D721Med (cell line): ENCODE measurements around the gene SCMH1.

Source experiments
- DNase-seq: peaks from one replicate; pipeline ENCODE4 v3.0.0; 2011; ENCODE audit warnings: low spot score; ENCODE audit not compliant: insufficient read length
- FAIRE-seq: peaks from 2 replicates; lab custom pipeline; 2011; peaks lifted over from hg19 to GRCh38; lab: Jason Lieb, UNC
- TF ChIP-seq, protein P1 (sequence below): IDR thresholded peaks from 2 replicates; pipeline ENCODE4 v1.5.1; 2012; ENCODE audit warnings: mild to moderate bottlenecking, control low read depth; ENCODE audit not compliant: insufficient read depth; ENCODE audit errors: missing control alignments

Gene SCMH1

GRCh38 chr1:41274752-41275545, 32.8 kb upstream of the SCMH1 start:
- DNase-seq (no peak), FAIRE-seq (no peak)
- TF ChIP-seq, protein P1, sequence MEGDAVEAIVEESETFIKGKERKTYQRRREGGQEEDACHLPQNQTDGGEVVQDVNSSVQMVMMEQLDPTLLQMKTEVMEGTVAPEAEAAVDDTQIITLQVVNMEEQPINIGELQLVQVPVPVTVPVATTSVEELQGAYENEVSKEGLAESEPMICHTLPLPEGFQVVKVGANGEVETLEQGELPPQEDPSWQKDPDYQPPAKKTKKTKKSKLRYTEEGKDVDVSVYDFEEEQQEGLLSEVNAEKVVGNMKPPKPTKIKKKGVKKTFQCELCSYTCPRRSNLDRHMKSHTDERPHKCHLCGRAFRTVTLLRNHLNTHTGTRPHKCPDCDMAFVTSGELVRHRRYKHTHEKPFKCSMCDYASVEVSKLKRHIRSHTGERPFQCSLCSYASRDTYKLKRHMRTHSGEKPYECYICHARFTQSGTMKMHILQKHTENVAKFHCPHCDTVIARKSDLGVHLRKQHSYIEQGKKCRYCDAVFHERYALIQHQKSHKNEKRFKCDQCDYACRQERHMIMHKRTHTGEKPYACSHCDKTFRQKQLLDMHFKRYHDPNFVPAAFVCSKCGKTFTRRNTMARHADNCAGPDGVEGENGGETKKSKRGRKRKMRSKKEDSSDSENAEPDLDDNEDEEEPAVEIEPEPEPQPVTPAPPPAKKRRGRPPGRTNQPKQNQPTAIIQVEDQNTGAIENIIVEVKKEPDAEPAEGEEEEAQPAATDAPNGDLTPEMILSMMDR = no peak

DNA sequence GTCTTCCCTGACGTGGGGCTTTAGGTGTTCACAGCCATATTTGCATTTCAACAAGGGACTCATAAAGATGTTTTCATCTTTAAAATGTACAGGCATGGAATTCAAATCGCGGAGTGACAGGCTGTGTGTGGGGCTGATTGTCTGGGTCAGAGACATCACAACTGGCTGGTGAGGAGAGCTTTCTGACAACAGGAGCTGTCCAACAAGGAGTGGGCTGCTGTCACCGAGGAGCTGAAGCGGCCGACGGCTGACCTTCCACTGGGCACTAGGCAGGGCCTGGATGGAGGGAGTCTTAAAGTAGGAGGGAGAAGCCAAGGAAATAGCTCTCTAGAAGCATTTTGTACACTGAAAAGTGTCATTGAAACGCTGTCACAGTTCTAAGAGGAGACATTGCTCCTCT, 30.5 kb upstream of the SCMH1 start:
- FAIRE-seq (no peak), DNase-seq (no peak)
- TF ChIP-seq, protein P1 = no peak

GRCh38 chr1:41268154-41268770, 26.2 kb upstream of the SCMH1 start:
- TF ChIP-seq, protein P1 = peak; percentile 97
- DNase-seq (peak; percentile 77), FAIRE-seq (peak; percentile 25)

GRCh38 chr1:41261926-41262618, 20.0 kb upstream of the SCMH1 start:
- TF ChIP-seq, protein P1 = no peak
- DNase-seq (no peak), FAIRE-seq (no peak)

DNA sequence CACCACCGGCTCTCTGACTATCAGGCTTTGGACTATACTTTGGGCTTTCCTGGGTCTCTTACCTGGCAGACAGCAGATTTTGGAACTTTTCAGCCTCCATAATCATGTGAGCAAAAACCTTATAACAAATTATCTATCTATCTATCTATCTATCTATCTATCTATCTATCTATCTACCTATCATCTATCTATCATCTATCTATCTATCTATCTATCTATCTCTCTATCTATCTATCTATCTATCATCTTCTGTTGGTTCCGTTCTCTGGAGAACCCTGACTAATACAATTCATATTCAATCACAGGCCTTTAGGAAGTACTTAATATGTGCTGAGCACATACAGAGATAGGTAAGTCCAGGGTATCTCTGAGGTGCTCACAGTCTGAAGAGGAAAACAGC, 18.7 kb upstream of the SCMH1 start:
- FAIRE-seq (no peak), DNase-seq (no peak)
- TF ChIP-seq, protein P1 = no peak

GRCh38 chr1:41259221-41259620, 17.1 kb upstream of the SCMH1 start:
- no peak for FAIRE-seq
- DNase-seq = no peak
- TF ChIP-seq, protein P1 = no peak
